SK-N-SH treated with all-trans-retinoic acid at 6 μM for 48 hours (cell line): ENCODE results near the gene IL4R.

Experiments
- ATAC-seq: fragments of 200-7000 bp; cut with Tn5 transposase; 3 replicates; pipeline ENCODE4 v1.9.1; 2020; ENCODE audit warnings: mild to moderate bottlenecking, moderate library complexity
- ARNTL ChIP-seq: fragments of 450-650 bp; formaldehyde crosslinking; IDR thresholded peaks from 2 replicates; pipeline ENCODE4 v1.5.0; 2020; ENCODE audit warnings: low read depth, mild to moderate bottlenecking, moderate library complexity, borderline replicate concordance
- BACH2 ChIP-seq: fragments of 250-450 bp; sonication (Bioruptor Pico); IDR thresholded peaks from 2 replicates; pipeline ENCODE4 v1.9.0; 2021; ENCODE audit warnings: mild to moderate bottlenecking, borderline replicate concordance
- CSDC2 ChIP-seq: fragments of 250-450 bp; sonication (Bioruptor Pico); IDR thresholded peaks from 2 replicates; pipeline ENCODE4 v1.5.0; 2020; ENCODE audit warnings: mild to moderate bottlenecking, moderate library complexity
- ESRRG ChIP-seq: fragments of 250-450 bp; sonication (Bioruptor Pico); IDR thresholded peaks from 2 replicates; pipeline ENCODE4 v1.6.1; 2021; ENCODE audit warnings: mild to moderate bottlenecking
- OSR1 ChIP-seq: fragments of 250-450 bp; sonication (Bioruptor Pico); IDR thresholded peaks from 2 replicates; pipeline ENCODE4 v1.8.0; 2022; ENCODE audit warnings: moderate library complexity, mild to moderate bottlenecking, inconsistent platforms
- RARB ChIP-seq: fragments of 250-450 bp; sonication (Bioruptor Pico); IDR thresholded peaks from 2 replicates; pipeline ENCODE4 v1.8.0; 2021; ENCODE audit warnings: mild to moderate bottlenecking, moderate library complexity
- TOX ChIP-seq: fragments of 250-450 bp; sonication (Bioruptor Pico); IDR thresholded peaks from 2 replicates; pipeline ENCODE4 v1.8.0; 2021; ENCODE audit warnings: mild to moderate bottlenecking, moderate library complexity, borderline replicate concordance
- ZFP3 ChIP-seq: fragments of 250-450 bp; sonication (Bioruptor Pico); IDR thresholded peaks from 2 replicates; pipeline ENCODE4 v1.5.0; 2020; ENCODE audit warnings: mild to moderate bottlenecking, moderate library complexity
- ZFP30 ChIP-seq: fragments of 450-650 bp; formaldehyde crosslinking; IDR thresholded peaks from 2 replicates; pipeline ENCODE4 v1.5.0; 2022; ENCODE audit warnings: mild to moderate bottlenecking, moderate library complexity
- ZNF565 ChIP-seq: fragments of 450-650 bp; formaldehyde crosslinking; conservative IDR thresholded peaks from 2 replicates; pipeline ENCODE4 v1.5.0; 2020; ENCODE audit warnings: low read depth, mild to moderate bottlenecking, moderate library complexity
- ZNF70 ChIP-seq: fragments of 450-650 bp; formaldehyde crosslinking; IDR thresholded peaks from 2 replicates; pipeline ENCODE4 v1.5.0; 2020; ENCODE audit warnings: mild to moderate bottlenecking, moderate library complexity
- ZNF8 ChIP-seq: fragments of 450-650 bp; formaldehyde crosslinking; IDR thresholded peaks from 2 replicates; pipeline ENCODE4 v1.5.0; 2020; ENCODE audit warnings: mild to moderate bottlenecking, moderate library complexity
- TF ChIP-seq, protein P1 (sequence below): fragments of 250-450 bp; sonication (Bioruptor Pico); IDR thresholded peaks from 2 replicates; pipeline ENCODE4 v1.8.0; 2021; ENCODE audit warnings: low read depth, mild to moderate bottlenecking, moderate library complexity, borderline replicate concordance
- TF ChIP-seq, protein P2 (sequence below): fragments of 250-450 bp; sonication (Bioruptor Pico); IDR thresholded peaks from 2 replicates; pipeline ENCODE4 v1.8.0; 2020; ENCODE audit warnings: mild to moderate bottlenecking, moderate library complexity, borderline replicate concordance
- TF ChIP-seq, protein P3 (sequence below): fragments of 250-450 bp; sonication (Bioruptor Pico); IDR thresholded peaks from 2 replicates; pipeline ENCODE4 v1.5.1; 2020; ENCODE audit warnings: low read depth, mild to moderate bottlenecking, moderate library complexity
- TF ChIP-seq, protein P4 (sequence below): fragments of 250-450 bp; sonication (Bioruptor Pico); IDR thresholded peaks from 2 replicates; pipeline ENCODE4 v1.5.0; 2020; ENCODE audit warnings: mild to moderate bottlenecking, moderate library complexity

IL4R gene

DNA sequence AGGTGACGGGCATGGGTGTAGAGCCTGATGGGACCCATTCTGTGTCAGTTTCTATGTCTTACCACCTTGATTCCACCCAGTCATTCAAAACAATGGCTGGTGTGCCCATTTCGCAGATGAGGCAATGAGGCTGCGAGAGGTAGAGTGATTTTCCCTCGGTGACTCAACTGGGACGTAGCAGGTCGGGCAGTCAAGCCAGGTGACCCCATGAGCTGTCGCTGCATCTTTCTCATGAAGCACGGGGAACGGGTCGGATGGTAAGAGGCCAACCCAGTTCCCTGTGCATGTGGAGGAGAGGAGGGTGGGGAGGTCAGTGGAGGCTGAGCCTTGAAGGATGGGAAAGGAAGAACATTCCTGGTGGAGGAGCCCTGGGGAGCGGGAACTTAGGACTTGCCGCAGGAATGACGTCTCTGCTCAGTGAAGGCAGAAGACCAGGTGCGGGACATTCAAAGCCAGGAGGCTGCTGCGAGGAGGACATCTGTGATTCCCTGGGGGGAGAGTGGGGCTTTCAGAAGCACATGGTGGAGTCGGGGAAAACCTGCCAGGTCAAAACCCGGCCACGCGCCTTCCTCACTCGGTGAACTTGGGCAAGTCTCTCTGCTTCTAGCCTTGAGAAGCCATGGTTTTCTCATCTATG lies 89.3 kb downstream of the IL4R start:
- ATAC-seq, result no peak
- TF ChIP-seq ZNF70 (CRISPR knock-in tag), result peak; percentile 73
- TF ChIP-seq ZFP3 (CRISPR knock-in tag), result no peak

DNA sequence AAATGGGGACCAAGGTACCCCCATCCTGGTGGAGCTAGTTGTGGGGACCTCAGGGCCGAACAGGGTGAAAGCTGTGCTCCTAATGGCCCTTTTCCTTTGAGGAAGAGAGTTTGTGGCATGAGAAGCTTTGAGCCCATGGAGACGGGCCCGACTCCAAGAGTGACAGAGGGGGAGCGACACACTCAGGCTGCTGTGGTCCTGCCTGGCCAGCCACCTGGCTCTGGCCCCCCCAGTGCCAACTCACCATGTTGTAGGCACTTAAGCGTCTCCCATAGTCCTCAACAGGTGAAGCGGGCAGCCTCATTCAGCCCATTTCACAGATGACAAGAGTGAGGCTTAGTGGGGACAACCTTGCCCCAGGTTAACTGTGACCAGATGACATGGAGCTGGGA lies 89.8 kb downstream of the IL4R start:
- ATAC-seq, result no peak

DNA sequence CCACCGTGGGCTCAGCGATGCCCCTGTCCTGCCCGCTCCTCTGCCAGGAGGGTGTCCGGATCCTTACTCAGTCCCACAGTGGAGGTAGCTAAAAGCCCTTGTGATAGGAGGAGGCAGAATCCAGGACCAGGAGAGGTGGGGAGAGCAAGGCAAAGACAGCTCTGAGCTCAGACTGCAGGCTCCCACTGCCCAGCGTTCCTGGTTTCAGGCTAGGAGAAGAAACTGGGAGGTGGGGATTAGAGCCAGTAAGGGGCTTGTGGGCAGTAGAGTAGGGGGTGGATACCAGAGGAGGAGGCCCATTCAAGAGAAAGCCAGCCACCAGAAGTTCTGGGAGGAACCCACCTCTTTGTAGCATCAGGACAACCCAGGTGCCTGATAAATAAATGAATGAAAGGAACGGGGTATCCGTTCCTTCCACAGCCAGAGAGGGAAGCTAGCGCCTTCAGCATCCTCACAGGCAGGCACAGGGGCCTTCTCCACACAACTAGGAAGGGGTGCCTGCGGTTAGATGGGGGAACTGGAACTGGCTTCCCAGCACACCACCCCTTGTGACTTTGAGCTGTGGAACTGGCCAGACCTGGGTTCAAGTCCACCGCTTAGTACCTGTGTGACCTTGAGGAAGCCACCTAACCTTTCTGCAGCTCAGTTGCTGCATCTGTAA lies 90.5 kb downstream of the IL4R start:
- TF ChIP-seq, protein P1, sequence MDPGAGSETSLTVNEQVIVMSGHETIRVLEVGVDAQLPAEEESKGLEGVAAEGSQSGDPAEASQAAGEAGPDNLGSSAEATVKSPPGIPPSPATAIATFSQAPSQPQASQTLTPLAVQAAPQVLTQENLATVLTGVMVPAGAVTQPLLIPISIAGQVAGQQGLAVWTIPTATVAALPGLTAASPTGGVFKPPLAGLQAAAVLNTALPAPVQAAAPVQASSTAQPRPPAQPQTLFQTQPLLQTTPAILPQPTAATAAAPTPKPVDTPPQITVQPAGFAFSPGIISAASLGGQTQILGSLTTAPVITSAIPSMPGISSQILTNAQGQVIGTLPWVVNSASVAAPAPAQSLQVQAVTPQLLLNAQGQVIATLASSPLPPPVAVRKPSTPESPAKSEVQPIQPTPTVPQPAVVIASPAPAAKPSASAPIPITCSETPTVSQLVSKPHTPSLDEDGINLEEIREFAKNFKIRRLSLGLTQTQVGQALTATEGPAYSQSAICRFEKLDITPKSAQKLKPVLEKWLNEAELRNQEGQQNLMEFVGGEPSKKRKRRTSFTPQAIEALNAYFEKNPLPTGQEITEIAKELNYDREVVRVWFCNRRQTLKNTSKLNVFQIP, result no peak
- TF ChIP-seq OSR1, result no peak
- TF ChIP-seq BACH2, result no peak
- no peak for TF ChIP-seq ZNF70 (CRISPR knock-in tag)
- TF ChIP-seq, protein P2, sequence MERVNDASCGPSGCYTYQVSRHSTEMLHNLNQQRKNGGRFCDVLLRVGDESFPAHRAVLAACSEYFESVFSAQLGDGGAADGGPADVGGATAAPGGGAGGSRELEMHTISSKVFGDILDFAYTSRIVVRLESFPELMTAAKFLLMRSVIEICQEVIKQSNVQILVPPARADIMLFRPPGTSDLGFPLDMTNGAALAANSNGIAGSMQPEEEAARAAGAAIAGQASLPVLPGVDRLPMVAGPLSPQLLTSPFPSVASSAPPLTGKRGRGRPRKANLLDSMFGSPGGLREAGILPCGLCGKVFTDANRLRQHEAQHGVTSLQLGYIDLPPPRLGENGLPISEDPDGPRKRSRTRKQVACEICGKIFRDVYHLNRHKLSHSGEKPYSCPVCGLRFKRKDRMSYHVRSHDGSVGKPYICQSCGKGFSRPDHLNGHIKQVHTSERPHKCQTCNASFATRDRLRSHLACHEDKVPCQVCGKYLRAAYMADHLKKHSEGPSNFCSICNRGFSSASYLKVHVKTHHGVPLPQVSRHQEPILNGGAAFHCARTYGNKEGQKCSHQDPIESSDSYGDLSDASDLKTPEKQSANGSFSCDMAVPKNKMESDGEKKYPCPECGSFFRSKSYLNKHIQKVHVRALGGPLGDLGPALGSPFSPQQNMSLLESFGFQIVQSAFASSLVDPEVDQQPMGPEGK (CRISPR knock-in tag), result no peak
- no peak for TF ChIP-seq CSDC2 (CRISPR knock-in tag)
- TF ChIP-seq ZFP3 (CRISPR knock-in tag), result no peak
- no peak for TF ChIP-seq ESRRG (CRISPR knock-in tag)
- no peak for TF ChIP-seq TOX (CRISPR knock-in tag)
- no peak for TF ChIP-seq ZNF565 (CRISPR knock-in tag)
- TF ChIP-seq, protein P3, sequence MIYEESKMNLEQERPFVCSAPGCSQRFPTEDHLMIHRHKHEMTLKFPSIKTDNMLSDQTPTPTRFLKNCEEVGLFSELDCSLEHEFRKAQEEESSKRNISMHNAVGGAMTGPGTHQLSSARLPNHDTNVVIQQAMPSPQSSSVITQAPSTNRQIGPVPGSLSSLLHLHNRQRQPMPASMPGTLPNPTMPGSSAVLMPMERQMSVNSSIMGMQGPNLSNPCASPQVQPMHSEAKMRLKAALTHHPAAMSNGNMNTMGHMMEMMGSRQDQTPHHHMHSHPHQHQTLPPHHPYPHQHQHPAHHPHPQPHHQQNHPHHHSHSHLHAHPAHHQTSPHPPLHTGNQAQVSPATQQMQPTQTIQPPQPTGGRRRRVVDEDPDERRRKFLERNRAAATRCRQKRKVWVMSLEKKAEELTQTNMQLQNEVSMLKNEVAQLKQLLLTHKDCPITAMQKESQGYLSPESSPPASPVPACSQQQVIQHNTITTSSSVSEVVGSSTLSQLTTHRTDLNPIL, result no peak
- no peak for TF ChIP-seq ZFP30 (CRISPR knock-in tag)
- TF ChIP-seq, protein P4, sequence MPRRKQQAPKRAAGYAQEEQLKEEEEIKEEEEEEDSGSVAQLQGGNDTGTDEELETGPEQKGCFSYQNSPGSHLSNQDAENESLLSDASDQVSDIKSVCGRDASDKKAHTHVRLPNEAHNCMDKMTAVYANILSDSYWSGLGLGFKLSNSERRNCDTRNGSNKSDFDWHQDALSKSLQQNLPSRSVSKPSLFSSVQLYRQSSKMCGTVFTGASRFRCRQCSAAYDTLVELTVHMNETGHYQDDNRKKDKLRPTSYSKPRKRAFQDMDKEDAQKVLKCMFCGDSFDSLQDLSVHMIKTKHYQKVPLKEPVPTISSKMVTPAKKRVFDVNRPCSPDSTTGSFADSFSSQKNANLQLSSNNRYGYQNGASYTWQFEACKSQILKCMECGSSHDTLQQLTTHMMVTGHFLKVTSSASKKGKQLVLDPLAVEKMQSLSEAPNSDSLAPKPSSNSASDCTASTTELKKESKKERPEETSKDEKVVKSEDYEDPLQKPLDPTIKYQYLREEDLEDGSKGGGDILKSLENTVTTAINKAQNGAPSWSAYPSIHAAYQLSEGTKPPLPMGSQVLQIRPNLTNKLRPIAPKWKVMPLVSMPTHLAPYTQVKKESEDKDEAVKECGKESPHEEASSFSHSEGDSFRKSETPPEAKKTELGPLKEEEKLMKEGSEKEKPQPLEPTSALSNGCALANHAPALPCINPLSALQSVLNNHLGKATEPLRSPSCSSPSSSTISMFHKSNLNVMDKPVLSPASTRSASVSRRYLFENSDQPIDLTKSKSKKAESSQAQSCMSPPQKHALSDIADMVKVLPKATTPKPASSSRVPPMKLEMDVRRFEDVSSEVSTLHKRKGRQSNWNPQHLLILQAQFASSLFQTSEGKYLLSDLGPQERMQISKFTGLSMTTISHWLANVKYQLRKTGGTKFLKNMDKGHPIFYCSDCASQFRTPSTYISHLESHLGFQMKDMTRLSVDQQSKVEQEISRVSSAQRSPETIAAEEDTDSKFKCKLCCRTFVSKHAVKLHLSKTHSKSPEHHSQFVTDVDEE (CRISPR knock-in tag), result no peak
- TF ChIP-seq RARB (CRISPR knock-in tag), result no peak
- ATAC-seq, result no peak

More for the DNA sequence above, 89.8 kb downstream of the IL4R start:
- TF ChIP-seq ZNF8 (CRISPR knock-in tag) (no peak), CSDC2 (CRISPR knock-in tag) (no peak), ARNTL (CRISPR knock-in tag) (no peak)
- TF ChIP-seq, protein P2 (CRISPR knock-in tag), result no peak
- TF ChIP-seq, all 23 proteins: peak for 0
